GM19467 (cell line): ENCODE measurements around the gene CLSTN2.

Experiments used
- ATAC-seq: cut with Tn5 transposase; IDR thresholded peaks from one replicate; pipeline ENCODE4 v1.9.1; 2021; ENCODE audit warnings: mild to moderate bottlenecking, moderate library complexity; ENCODE audit not compliant: unreplicated experiment

The CLSTN2 gene

DNA sequence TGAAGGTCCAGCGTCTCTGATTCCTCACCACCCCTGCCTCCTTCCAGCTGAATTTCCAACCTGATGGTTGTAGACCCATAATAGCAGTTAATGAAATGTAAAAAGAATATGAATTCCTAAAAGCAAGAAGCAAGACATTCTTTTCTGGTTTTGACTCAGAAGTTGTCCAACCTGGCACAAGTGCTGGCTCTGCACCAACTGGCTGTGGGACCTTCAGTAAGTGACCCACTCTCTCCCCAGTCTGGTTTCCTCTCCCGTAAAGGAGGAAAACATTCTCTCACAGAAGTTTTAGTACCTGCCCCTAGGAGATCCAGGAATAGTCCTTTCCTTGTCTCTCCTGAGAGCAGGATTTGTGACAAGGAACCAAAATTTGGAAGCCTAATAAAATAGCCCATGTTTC, 506.0 kb downstream of the CLSTN2 start:
- no peak for ATAC-seq

DNA sequence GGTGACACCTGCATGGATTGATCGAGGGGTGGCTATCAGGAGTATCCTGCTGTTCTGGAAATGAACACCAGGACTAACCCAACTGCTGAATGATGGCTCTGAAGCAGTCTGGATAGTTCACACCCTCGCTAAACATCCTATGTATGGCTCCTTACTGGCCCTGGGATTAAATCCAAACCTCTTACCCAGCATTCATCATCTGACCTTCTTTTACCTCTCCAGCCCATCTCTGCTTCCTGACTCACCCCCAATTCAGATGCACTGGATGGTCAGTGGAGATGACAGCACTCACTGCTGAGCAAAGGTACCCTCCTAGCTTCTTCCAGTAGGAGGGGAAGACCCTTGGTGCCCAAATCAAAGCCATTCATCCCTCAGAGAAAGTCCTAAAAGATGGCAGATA, 507.6 kb downstream of the CLSTN2 start:
- ATAC-seq: no peak

DNA sequence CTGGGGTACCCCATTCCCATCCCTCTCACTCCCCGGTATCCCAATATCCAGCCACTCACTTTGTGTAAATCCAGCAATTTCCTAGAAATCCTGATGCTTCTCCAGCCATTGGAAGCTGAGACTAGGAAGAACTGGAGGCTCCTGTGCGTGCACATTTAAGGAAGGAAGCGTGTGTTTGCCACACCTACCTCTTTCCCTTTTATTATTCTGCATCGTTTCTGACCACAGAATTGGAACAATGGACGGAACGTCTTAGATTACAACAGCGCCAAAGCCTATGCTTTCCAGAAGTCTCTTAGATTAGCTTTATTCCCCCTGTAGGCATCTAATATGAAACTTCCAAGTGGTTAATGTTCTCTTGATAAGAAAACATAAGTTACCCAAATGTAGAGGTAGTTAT, 508.1 kb downstream of the CLSTN2 start:
- no peak for ATAC-seq

DNA sequence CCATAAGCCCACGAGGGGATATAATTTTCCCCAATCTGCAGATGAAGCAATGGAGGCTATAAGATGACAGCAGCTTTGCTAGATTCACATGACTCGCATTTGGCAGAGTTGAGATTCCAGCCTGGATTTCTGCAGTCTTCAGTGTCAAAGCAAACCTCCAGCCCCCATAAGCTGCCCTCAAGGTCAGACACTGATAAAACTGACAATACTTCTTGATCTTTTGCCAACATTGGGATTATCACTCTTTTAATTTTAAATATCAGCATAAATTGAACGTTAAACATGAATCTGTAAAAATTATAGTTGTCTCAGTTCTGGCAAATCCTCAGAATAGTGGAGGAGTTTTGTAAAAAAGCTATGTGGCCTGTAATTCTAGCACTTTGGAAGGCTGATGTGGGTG, 508.8 kb downstream of the CLSTN2 start:
- ATAC-seq: no peak

DNA sequence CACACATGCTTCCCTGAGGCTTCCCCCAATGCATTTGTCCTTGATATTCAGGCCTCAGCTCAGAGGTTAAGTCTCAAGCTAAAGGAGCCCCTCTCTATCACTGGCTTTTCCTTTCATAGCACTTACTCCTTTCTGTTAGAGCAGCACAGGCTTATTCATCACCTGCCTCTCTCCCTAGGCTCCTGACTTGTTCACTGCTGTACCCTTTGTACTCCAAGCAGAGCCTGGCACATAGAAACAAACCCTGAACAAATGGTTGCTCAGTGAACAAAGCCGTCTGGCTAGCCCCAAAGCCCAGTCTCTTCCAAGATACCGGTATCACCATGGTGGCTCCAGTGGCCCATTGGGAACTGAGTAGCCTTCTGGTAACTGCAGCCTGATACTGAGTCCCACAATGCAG, 511.7 kb downstream of the CLSTN2 start:
- no peak for ATAC-seq

DNA sequence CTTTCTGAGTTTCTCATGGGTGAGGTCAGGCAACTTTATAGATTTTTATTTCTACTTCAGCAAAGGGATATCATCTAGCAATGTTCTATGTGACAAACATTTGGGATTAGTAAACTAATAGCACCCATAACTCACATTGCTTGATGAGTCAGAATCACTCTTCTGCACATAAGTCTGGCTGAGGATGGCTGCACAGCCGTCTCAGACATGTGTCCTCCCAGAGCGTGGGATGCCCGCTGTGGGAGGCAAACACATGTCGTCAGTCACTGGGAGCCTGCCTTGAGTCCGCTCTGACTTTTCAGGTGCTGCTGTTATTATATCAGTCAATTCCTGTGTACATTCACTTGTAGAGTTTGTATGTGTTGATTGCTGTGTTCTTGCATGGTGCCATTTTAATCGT, 512.2 kb downstream of the CLSTN2 start:
- no peak for ATAC-seq

DNA sequence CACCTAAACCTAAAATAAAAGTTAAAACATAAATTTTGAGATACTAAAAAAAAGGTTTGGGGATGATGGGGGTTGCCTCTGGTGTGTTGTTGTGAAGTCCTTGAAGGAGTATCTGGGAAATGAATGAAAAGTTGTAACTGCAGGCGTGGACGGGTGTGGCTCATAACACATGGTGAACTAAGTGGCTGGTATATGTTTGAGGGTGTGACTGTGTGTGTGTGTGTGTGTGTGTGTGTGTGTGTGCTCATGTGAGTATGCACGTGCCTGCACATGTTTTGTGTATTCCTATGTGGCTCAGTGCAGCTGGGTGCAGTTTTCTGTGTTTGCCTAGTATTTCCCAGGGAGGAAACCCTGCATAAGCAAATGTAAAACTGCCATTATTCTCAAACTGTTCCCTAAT, 513.0 kb downstream of the CLSTN2 start:
- ATAC-seq: no peak

DNA sequence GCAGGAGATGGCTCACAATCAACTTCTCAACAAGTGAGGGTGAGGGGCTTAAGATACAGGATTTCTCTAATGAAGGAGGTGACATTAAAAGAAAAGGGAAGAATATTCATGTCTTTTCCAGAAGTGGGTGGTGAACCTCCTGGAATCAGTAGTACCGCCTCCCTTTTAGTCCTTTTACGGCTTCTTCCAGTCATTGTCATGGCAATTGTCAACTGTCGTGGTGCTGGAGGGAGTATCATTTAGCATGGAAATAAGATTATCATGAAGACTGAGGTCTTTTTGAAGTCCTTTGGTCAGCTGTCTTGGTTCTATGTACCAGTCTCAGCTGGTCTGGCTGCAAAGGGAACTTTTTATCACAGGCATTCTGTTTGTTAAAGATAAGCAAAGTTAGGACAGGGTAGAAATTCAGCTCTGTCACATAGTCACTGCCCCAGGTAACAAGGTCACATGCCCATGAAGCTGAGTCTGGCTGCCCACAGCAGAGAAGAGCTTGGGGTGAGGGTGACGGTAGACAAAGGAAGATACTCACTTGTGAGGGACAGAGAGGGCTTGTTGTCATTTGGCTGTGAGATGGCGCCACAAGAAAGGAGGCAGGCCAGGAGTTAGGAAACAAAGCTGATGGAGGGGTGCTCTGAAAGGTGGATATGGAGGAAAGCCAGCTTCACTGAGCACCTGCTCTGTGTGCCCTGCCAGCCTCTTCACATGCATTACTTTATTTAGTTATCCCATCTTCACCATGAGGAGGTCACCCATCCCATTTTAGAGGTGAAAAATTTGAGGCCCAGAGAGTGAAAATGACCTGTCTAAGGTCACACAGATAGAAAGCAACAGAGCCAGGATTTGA, 514.6 kb downstream of the CLSTN2 start:
- ATAC-seq: no peak

DNA sequence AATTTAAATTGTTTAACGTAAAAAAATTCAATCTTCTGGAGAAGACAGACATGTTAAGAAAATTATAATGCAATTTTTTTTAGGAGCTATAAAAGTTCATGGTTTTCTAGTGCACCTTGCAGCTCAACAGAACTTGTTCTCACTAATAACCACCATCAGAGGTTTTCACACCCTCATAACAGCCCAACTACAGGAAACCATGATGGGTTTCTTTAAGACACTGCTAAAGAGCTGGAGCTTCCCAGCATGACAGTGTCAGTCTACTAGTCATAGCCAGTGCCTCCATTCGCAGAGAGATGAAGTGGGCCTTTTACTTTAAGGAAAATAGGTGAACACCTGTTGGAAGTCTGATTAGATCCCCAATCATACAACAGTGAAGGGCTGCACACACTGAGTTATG, 518.8 kb downstream of the CLSTN2 start:
- no peak for ATAC-seq

DNA sequence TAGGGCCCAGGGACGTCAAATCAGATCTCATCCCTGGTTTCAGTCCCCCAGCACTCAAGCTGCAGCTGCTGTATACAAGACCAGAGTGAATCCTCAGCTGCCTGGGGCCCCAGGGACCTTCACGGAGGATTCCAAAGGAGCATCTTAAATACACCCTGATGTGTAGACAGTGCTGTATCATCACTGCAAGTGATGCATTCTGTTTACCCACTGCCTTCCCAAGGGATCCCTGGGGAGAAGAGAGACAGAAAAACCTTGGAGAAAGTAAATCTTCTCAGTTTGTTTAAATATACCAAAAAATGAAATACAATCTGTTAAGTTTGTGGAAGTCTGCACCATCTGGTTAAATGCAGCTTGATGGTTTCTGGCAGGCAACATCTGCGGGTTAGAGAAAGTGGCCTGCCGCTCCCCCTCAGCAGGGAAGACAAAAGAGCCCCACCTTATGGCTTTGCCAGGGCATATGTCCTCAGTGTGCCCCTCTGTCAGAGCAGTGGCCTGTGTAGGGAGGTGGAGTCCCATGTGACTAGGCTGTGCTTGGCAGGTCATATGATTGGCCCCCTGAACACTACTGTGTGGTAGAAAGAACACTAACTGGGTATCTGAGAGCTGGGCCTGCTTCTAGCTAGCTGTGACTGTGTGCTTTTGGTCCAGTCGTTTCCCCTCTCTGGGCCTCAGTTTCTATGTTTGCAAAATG, 520.7 kb downstream of the CLSTN2 start:
- ATAC-seq: no peak

DNA sequence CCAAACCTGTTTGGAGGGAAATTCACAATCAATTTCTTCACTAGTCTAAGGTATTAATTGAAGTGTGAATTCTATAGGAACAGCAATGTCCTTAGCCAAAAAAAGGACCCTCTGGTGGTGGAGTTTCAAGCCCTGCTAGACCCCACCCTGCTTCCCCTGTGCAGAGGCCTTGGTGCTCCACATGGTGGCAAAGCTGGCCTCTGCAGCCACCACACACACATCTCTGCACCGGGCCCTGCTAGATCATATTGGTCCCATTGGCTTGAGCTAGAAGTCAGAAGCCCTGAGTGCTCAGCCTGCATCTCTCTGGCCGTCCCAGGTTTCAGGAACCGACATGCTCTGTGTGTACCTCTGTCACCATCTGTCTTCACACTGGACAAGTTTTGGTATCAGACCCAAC, 522.0 kb downstream of the CLSTN2 start:
- no peak for ATAC-seq

DNA sequence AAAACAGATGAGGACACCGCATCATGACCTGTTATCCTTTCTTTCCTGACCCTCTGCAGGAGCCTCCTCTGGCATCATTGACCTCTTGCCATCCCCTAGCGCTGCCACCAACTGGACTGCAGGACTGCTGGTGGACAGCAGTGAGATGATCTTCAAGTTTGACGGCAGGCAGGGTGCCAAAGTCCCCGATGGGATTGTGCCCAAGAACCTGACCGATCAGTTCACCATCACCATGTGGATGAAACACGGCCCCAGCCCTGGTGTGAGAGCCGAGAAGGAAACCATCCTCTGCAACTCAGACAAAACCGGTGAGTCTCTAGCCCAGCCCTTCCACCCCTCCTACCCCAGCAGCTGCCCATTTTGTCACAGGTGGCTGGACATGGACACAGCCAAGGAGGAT, 524.5 kb downstream of the CLSTN2 start:
- no peak for ATAC-seq

DNA sequence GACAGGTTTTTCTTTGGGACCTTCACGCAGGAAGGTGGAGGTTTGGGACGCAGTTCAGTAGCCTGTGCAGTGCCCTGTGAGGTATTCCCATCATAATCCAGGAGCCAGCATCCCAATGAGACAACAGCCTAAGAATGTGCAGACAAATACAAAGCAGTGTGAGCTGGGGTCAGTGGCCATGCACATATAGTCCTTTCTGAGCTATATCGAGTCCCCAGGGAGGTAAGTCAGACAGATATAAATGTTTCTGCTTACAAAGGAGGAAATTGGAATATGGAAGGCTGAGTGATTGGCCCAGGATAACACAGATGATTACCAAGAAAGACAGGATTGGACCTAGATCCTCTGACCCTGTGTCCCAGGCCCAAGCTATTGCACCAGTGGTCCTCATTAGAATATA, 526.3 kb downstream of the CLSTN2 start:
- no peak for ATAC-seq

DNA sequence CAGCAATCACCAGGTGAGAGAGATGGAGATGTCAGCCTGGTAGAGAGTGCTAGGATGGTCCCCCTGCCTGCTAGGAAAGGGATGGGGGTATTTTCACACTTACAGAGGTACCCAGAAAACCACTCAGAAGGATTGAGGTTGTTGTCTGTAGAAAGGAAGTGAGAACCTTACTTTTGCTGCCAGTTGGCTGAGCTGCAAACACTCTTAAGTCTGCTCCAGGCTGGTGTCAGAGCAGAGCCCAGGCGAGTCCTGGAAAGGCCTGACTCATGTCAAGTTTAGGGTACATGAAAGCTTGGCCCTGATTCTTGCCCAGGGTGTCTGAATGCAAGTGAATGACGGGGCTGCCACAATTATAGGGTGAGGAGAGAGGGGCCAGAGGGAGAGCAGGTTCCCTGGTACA, 528.4 kb downstream of the CLSTN2 start:
- ATAC-seq: no peak

DNA sequence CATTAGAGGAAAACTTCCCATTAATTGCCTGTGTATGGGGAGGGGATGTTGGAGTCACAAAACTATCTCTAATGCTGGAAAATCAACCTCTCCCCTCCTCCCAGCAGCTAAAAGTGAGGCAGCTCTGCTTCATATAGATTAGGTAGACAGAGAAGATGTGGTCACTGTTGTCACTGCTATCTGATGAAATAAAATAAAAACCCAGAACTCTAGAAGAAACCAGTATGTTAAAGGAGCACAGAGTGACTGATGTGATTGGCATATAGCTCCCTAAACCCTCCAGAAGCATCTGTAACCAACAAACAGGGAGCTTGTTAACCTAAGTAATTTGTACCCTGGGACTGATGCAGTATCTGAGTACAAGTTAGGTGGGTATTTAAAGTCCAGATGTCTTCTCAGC, 531.0 kb downstream of the CLSTN2 start:
- no peak for ATAC-seq

DNA sequence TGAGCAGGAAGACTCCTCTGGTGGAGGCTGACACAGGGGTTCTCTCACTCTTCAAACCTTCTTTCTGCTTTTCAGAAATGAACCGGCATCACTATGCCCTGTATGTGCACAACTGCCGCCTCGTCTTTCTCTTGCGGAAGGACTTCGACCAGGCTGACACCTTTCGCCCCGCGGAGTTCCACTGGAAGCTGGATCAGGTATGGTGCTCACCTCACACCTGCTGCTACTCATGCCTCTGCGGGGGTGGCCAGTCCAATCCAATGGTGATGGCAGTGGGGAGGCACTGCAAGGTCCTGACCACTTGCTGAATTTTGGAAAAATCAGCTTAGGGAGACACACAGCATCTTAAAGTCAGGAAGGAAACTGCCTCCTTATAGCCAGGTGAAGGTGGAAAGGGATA, 531.5 kb downstream of the CLSTN2 start:
- ATAC-seq: no peak

DNA sequence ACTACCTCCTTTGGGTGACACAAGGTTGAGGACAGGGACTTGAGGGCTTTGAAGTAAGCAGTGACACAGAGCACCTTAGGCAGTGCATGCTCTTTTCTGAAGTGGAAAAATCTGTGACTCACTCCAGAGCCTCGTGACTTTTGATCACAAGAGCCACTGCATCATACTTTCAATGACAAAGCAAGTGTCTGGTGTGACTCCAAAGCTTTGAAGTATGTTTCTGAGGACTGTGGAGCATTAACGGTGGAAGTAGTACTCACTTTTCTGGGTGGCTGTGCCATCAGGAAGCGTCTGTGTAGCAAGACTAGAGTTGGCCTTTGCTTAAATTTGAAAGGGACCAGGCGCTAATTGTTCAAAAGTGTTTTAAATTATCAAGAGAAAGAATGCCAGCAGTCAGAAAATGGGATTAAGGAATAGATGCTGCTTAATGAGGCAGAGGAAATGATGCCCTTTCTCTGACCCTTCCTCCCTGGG, 532.2 kb downstream of the CLSTN2 start:
- ATAC-seq: no peak

DNA sequence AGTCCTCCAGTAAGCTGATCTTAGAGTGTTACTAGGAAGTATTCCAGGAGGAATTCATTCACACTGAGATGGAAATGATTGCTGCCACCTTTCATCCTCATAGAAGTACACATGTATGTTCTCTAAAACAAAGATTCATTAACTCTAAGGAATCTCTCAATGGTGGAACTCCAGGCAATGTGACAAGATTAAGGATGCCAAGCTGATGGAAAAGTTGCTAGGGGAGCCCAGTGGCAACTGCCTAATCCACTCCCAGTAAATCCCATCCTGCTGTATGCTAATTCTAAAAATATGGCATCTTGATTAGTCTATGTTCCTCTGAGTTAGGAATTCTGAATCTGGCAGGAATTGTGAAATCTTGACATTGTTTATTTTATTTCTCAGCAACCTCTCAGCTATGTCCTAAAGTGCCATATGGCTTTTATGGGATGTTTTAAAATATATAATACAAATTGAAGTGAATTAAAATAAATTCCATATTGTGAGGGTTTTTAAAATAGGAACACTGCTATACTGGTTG, 532.9 kb downstream of the CLSTN2 start:
- no peak for ATAC-seq

DNA sequence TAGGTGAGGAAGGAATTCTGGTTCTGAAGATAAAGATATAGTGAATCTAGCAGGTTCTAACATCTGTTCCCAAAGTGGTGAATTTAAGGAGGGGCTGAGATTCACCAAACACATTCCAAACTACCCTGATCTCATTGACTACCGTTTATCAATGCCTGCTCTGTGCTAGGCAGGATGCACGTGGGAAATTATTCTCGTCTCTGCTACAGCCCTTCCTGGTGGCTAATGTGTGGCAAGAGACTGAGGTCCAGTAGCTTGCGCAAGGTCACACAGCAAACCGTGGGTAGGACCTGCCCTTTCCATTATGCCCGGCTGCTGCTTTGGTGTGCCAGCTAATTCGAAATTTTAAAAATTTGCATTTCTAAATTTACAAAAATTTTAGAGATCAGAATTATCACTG, 533.4 kb downstream of the CLSTN2 start:
- ATAC-seq: no peak

DNA sequence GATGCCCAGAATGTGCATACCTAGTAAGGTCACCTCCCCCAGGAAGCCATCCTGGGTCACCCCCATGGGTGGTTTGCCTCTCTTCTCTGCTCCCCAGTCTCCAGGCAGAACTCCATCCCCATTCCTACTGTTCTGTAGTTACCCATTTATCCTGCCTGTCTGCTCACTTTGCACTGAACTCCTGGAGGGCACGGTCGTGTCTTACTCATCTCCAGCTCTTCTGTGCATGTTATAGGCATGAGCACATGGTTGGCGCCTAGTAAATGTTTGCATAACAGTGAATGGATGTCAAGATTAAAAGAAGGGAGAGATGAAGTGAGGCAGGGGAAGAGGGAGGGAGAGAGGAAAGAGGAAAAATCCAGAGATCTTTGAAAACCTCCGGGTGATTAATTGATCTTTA, 534.5 kb downstream of the CLSTN2 start:
- no peak for ATAC-seq

DNA sequence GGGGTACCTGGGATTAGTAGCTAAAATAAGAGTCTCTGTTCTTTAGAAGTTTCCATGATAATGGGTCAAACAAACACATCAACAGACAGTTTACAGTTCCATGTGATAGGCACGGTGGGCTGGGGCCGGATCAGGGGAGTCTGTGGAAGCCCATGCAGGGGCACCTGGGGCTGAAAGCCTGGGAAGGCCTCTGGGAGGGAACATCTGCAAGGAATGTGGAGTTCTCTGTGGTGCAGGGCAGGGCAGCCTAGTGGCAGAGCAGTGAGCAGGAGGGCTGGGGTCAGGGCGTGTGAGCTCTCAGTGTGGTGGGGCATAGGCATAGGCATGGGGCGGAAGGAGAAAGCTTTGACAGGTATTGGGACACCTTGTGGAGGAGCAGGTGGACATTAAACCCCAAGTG, 535.2 kb downstream of the CLSTN2 start:
- no peak for ATAC-seq

DNA sequence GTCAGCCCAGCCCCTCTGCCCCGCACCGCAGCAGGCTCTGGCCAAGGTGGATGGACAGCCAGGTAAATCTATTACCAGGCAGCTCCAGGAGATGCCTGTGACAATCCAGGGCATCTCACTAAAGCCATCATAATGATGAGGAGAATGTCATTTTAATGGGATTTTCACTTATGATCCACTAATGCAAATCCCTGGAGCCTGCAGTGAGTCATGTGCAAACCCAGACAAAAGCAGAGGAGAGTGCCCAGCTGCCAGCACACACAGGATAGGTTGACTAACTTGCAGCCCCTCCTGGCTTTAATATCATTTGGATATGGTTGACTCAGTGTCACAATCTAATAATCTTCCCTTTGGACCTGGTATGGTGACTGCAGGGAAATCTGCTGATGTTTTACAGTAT, 536.0 kb downstream of the CLSTN2 start:
- no peak for ATAC-seq
